PFSK-1 (cell line): ENCODE data around the gene USH1C.

Source experiments
- POLR2AphosphoS5 ChIP-seq: IDR thresholded peaks from 2 replicates; pipeline ENCODE4 v1.6.1; 2012; ENCODE audit warnings: low read depth, mild to moderate bottlenecking, control low read depth, low read length, moderate library complexity
- SIN3A ChIP-seq: IDR thresholded peaks from 2 replicates; pipeline ENCODE4 v1.6.1; 2012; ENCODE audit warnings: mild to moderate bottlenecking, low read length, moderate library complexity, borderline replicate concordance; ENCODE audit not compliant: insufficient read depth
- TAF1 ChIP-seq: IDR thresholded peaks from 2 replicates; pipeline ENCODE4 v1.6.1; 2012; ENCODE audit warnings: low read length, control low read depth, borderline replicate concordance; ENCODE audit not compliant: insufficient read depth
- TF ChIP-seq, protein P1 (sequence below), 2 experiments: IDR thresholded peaks; 2 replicates each; pipeline versions ENCODE4 v1.6.1 to v1.8.0; 2011 to 2012; ENCODE audit warnings: low read depth in 2 of 2, low read length in 2 of 2, control low read depth in 1 of 2, inconsistent platforms in 1 of 2, mild to moderate bottlenecking in 1 of 2, moderate library complexity in 1 of 2; ENCODE audit not compliant: insufficient read depth in 1 of 2

DNA sequence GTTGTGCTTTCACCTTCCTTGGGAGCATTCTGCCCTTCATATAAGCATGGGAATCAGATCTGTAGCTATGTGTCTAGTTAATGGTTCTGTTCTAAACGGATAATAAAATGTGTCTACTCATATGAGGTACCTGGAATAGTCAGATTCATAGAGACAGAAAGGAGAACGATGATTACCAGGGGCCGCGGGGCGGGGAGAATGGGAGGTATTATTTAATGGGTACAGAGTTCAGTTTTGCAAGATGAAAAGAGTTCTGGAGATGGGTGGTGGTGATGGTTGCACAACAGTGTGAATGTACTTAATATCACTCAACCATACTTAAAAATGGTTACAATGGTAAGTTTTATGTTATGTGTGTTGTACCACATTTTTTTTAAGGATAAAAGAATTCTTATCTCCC lies 57.6 kb downstream of the USH1C start:
- TF ChIP-seq, protein P1, sequence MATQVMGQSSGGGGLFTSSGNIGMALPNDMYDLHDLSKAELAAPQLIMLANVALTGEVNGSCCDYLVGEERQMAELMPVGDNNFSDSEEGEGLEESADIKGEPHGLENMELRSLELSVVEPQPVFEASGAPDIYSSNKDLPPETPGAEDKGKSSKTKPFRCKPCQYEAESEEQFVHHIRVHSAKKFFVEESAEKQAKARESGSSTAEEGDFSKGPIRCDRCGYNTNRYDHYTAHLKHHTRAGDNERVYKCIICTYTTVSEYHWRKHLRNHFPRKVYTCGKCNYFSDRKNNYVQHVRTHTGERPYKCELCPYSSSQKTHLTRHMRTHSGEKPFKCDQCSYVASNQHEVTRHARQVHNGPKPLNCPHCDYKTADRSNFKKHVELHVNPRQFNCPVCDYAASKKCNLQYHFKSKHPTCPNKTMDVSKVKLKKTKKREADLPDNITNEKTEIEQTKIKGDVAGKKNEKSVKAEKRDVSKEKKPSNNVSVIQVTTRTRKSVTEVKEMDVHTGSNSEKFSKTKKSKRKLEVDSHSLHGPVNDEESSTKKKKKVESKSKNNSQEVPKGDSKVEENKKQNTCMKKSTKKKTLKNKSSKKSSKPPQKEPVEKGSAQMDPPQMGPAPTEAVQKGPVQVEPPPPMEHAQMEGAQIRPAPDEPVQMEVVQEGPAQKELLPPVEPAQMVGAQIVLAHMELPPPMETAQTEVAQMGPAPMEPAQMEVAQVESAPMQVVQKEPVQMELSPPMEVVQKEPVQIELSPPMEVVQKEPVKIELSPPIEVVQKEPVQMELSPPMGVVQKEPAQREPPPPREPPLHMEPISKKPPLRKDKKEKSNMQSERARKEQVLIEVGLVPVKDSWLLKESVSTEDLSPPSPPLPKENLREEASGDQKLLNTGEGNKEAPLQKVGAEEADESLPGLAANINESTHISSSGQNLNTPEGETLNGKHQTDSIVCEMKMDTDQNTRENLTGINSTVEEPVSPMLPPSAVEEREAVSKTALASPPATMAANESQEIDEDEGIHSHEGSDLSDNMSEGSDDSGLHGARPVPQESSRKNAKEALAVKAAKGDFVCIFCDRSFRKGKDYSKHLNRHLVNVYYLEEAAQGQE (IDR thresholded peaks at IDR 0.05; ENCODE audit: insufficient read depth in 1 of 2, low read depth in 2 of 2, low read length in 2 of 2), result no peak
- TF ChIP-seq SIN3A, result no peak
- TF ChIP-seq POLR2AphosphoS5, result no peak
- no peak for TF ChIP-seq TAF1
